Effector CD4-positive, alpha-beta T cell (primary cell): Measurements from ENCODE around the gene TCEANC2.
"Not testable (repeated sequence)": the region's sequence is repeated elsewhere in the genome, so short reads cannot be mapped to it uniquely, and the experiment has no call there.

Experiments
- DNase-seq: peaks from one replicate; pipeline ENCODE4 v3.0.0-alpha.2; 2020

Gene TCEANC2

GRCh38 chr1:54028306-54029251, 24.8 kb upstream of the TCEANC2 start:
- no peak for DNase-seq

GRCh38 chr1:54037476-54037875, 15.9 kb upstream of the TCEANC2 start:
- no peak for DNase-seq

- no peak for DNase-seq
These were observed 11.6 kb upstream of the TCEANC2 start for GRCh38 chr1:54041806-54042205.

GRCh38 chr1:54045496-54045895, 7.9 kb upstream of the TCEANC2 start:
- no peak for DNase-seq

- DNase-seq: no peak
These were observed 6.6 kb upstream of the TCEANC2 start for GRCh38 chr1:54046671-54047383.

- no peak for DNase-seq
These were observed 5.8 kb upstream of the TCEANC2 start for GRCh38 chr1:54047384-54048305.

- DNase-seq: not testable (repeated sequence)
These were observed 3.0 kb upstream of the TCEANC2 start for GRCh38 chr1:54050435-54050834.

- no peak for DNase-seq
These were observed 1.4 kb upstream of the TCEANC2 start for GRCh38 chr1:54051933-54052430.

GRCh38 chr1:54052431-54052933, 926 bp upstream of the TCEANC2 start:
- DNase-seq: peak; percentile 30

GRCh38 chr1:54053745-54054437, 483 bp downstream of the TCEANC2 start:
- DNase-seq: no peak

GRCh38 chr1:54054438-54054749, 986 bp downstream of the TCEANC2 start:
- DNase-seq: no peak

GRCh38 chr1:54064299-54064698, 10.9 kb downstream of the TCEANC2 start:
- no peak for DNase-seq

- DNase-seq: no peak
These were observed 16.4 kb downstream of the TCEANC2 start for GRCh38 chr1:54069791-54070170.

- DNase-seq: no peak
These were observed 16.9 kb downstream of the TCEANC2 start for GRCh38 chr1:54070171-54070837.

- DNase-seq: no peak
These were observed 24.0 kb downstream of the TCEANC2 start for GRCh38 chr1:54077359-54077758.

- DNase-seq: no peak
These were observed 27.2 kb downstream of the TCEANC2 start for GRCh38 chr1:54080598-54081049.

- peak; percentile 45 for DNase-seq
These were observed 28.2 kb downstream of the TCEANC2 start for GRCh38 chr1:54081306-54082270.

- DNase-seq: no peak
These were observed 31.4 kb downstream of the TCEANC2 start for GRCh38 chr1:54084794-54085193.

GRCh38 chr1:54086754-54087153, 33.3 kb downstream of the TCEANC2 start:
- no peak for DNase-seq

GRCh38 chr1:54088385-54088784, 35.0 kb downstream of the TCEANC2 start:
- DNase-seq: no peak
